ES-I3 (cell line): ENCODE data around the gene PIAS2.

Source experiments
- H3K36me3 ChIP-seq: 2 replicates; pipeline ENCODE4 v1.6.1; 2013; ENCODE audit warnings: mild to moderate bottlenecking, low read length, control low read depth, moderate library complexity; ENCODE audit not compliant: insufficient read depth
- H3K4me1 ChIP-seq: 2 replicates; pipeline ENCODE4 v1.6.1; 2013; ENCODE audit warnings: mild to moderate bottlenecking, control low read depth, low read length; ENCODE audit not compliant: insufficient read depth
- H3K9ac ChIP-seq: 2 replicates; pipeline ENCODE4 v1.6.1; 2013; ENCODE audit warnings: low read depth, mild to moderate bottlenecking, low read length, moderate library complexity
- H3K9me3 ChIP-seq: 2 replicates; pipeline ENCODE4 v1.6.1; 2013; ENCODE audit warnings: mild to moderate bottlenecking, low read length, moderate library complexity; ENCODE audit not compliant: control insufficient read depth, insufficient read depth

PIAS2 gene

GRCh38 chr18:46920067-46920466 lies 2.8 kb upstream of the PIAS2 start:
- Histone ChIP-seq H3K9ac (no peak overlapping the region), H3K9me3 (no peaks in the 10 kb centered on the region), H3K4me1 (no peaks in the 10 kb centered on the region; the same call in 1 of the 2 replicates), H3K36me3 (no peaks in the 10 kb centered on the region)

GRCh38 chr18:46917803-46918600 lies 695 bp upstream of the PIAS2 start:
- Histone ChIP-seq H3K9ac (peak overlapping the region; percentile 96), H3K9me3 (no peaks in the 10 kb centered on the region), H3K4me1 (peaks cover 12% of the 10 kb centered on the region), H3K36me3 (no peaks in the 10 kb centered on the region)

GRCh38 chr18:46916551-46917107 lies 678 bp downstream of the PIAS2 start:
- Histone ChIP-seq H3K36me3 (no peaks in the 10 kb centered on the region), H3K9me3 (no peaks in the 10 kb centered on the region), H3K9ac (peak overlapping the region; percentile 96), H3K4me1 (peaks cover 12% of the 10 kb centered on the region)

- Histone ChIP-seq H3K4me1 (peaks cover 12% of the 10 kb centered on the region), H3K9me3 (no peaks in the 10 kb centered on the region), H3K36me3 (no peaks in the 10 kb centered on the region), H3K9ac (peak overlapping the region; percentile 96)
These were observed 1.3 kb downstream of the PIAS2 start for GRCh38 chr18:46915800-46916550.

- peaks cover 12% of the 10 kb centered on the region for H3K4me1 ChIP-seq
- H3K36me3 ChIP-seq: no peaks in the 10 kb centered on the region
These were observed 6.5 kb downstream of the PIAS2 start for GRCh38 chr18:46910856-46911255.

GRCh38 chr18:46909497-46909896 lies 7.8 kb downstream of the PIAS2 start:
- no peaks in the 10 kb centered on the region for H3K36me3 ChIP-seq
- H3K9ac ChIP-seq: no peak overlapping the region
- no peaks in the 10 kb centered on the region for H3K9me3 ChIP-seq
- H3K4me1 ChIP-seq: peaks cover 12% of the 10 kb centered on the region; the same call in 1 of the 2 replicates

More at GRCh38 chr18:46910856-46911255, 6.5 kb downstream of the PIAS2 start:
- no peaks in the 10 kb centered on the region for H3K9me3 ChIP-seq
- no peak overlapping the region for H3K9ac ChIP-seq

GRCh38 chr18:46903406-46903805 lies 13.9 kb downstream of the PIAS2 start:
- Histone ChIP-seq H3K9me3 (no peaks in the 10 kb centered on the region), H3K4me1 (peaks cover 5% of the 10 kb centered on the region), H3K9ac (no peak overlapping the region), H3K36me3 (no peaks in the 10 kb centered on the region)

- no peaks in the 10 kb centered on the region for H3K36me3 ChIP-seq
- H3K9ac ChIP-seq: no peak overlapping the region
- no peaks in the 10 kb centered on the region for H3K9me3 ChIP-seq
- peaks cover 5% of the 10 kb centered on the region for H3K4me1 ChIP-seq
These were observed 17.9 kb downstream of the PIAS2 start for GRCh38 chr18:46899274-46899948.

GRCh38 chr18:46894124-46894523 lies 23.2 kb downstream of the PIAS2 start:
- no peak overlapping the region for H3K9ac ChIP-seq
- no peaks in the 10 kb centered on the region for H3K4me1 ChIP-seq
- peaks cover 12% of the 10 kb centered on the region for H3K36me3 ChIP-seq
- H3K9me3 ChIP-seq: peaks cover 5% of the 10 kb centered on the region

GRCh38 chr18:46893360-46893759 lies 23.9 kb downstream of the PIAS2 start:
- Histone ChIP-seq H3K9ac (no peak overlapping the region), H3K4me1 (no peaks in the 10 kb centered on the region), H3K9me3 (peaks cover 10% of the 10 kb centered on the region), H3K36me3 (peaks cover 16% of the 10 kb centered on the region)

- no peak overlapping the region for H3K9ac ChIP-seq
- peaks cover 16% of the 10 kb centered on the region for H3K36me3 ChIP-seq
- H3K9me3 ChIP-seq: peaks cover 12% of the 10 kb centered on the region
- no peaks in the 10 kb centered on the region for H3K4me1 ChIP-seq
These were observed 24.5 kb downstream of the PIAS2 start for GRCh38 chr18:46892842-46893241.

- Histone ChIP-seq H3K9me3 (peaks cover 18% of the 10 kb centered on the region), H3K36me3 (peaks cover 16% of the 10 kb centered on the region), H3K9ac (no peak overlapping the region), H3K4me1 (no peaks in the 10 kb centered on the region)
These were observed 25.5 kb downstream of the PIAS2 start for GRCh38 chr18:46891742-46892214.

- Histone ChIP-seq H3K36me3 (peaks cover 16% of the 10 kb centered on the region), H3K9ac (no peak overlapping the region), H3K4me1 (no peaks in the 10 kb centered on the region), H3K9me3 (peaks cover 18% of the 10 kb centered on the region)
These were observed 28.3 kb downstream of the PIAS2 start for GRCh38 chr18:46888965-46889364.

- H3K36me3 ChIP-seq: peaks cover 16% of the 10 kb centered on the region
- H3K9ac ChIP-seq: no peak overlapping the region
- H3K4me1 ChIP-seq: no peaks in the 10 kb centered on the region
- H3K9me3 ChIP-seq: peaks cover 18% of the 10 kb centered on the region
These were observed 30.4 kb downstream of the PIAS2 start for GRCh38 chr18:46886893-46887292.
